ENCODE measurements around the gene USP54. TPM values are rescaled to one million over a fixed set of nuclear protein-coding genes. Genes with fewer than 3 reads are reported as not detected.

Gene USP54
- total RNA-seq = 5.4 and 6.3 TPM in 2 replicates

GRCh38 chr10:73590881-73591799 lies at the start of gene USP54:
Gene USP54 (minus strand): TSS chr10:73591342. CDS start chr10:73575658, 15,684 bp downstream.

GRCh38 chr10:73495884-73496674 lies 95.1 kb downstream of the USP54 start, which contains the start of gene PPP3CB:
Gene PPP3CB (minus strand): TSS chr10:73496024. CDS start chr10:73495889, 135 bp downstream.

Other genes with a start within 250 kb of the USP54 start
- gene CFAP70, start 232.5 kb downstream of the USP54 start, total RNA-seq = 0.71 and 0.92 TPM in 2 replicates
- gene ANXA7, start 177.3 kb downstream of the USP54 start, total RNA-seq = 99.0 and 101 TPM in 2 replicates
- 0.85 and 1.2 TPM in 2 replicates for gene MSS51, start 157.8 kb downstream of the USP54 start, total RNA-seq
- gene PPP3CB, start 95.3 kb downstream of the USP54 start, total RNA-seq = 16.8 and 22.1 TPM in 2 replicates
- gene MYOZ1, start 50.1 kb upstream of the USP54 start, total RNA-seq = 0.09 and 0.14 TPM in 2 replicates
- not detected in 2 replicates for gene SYNPO2L, start 64.7 kb upstream of the USP54 start, total RNA-seq
- 2.6 and 4.0 TPM in 2 replicates for gene AGAP5, start 106.8 kb upstream of the USP54 start, total RNA-seq
- 45.5 and 54.3 TPM in 2 replicates for gene SEC24C, start 153.0 kb upstream of the USP54 start, total RNA-seq
- 22.2 and 25.9 TPM in 2 replicates for gene CHCHD1, start 190.7 kb upstream of the USP54 start, total RNA-seq
- 42.7 and 58.5 TPM in 2 replicates for gene ZSWIM8, start 194.3 kb upstream of the USP54 start, total RNA-seq
- gene NDST2, start 220.3 kb upstream of the USP54 start, total RNA-seq = 8.4 and 13.4 TPM in 2 replicates